A549 (cell line): Measurements from ENCODE around the gene MEOX1. TPM values are rescaled to one million over a fixed set of nuclear protein-coding genes. Genes with fewer than 3 reads are reported as not detected.
"Not testable (repeated sequence)": the region's sequence is repeated elsewhere in the genome, so short reads cannot be mapped to it uniquely, and the experiment has no call there.

ENCODE experiments used
- ATAC-seq, 2 experiments: fragments of 200-7000 bp in 1 of 2; fragments of >200 bp in 1 of 2; cut with Nextera tagmentation in 1 of 2; cut with Tn5 transposase in 1 of 2; 3 replicates each; pipeline versions ENCODE4 v1.8.0 to v1.9.1; 2018 to 2020; ENCODE audit warnings: mild to moderate bottlenecking in 1 of 2, moderate library complexity in 1 of 2
- CTCF ChIA-PET: fragments of 300-600 bp; sonication (Branson Sonifier 250); formaldehyde crosslinking; extraction: SDS; loops from one replicate; lab custom pipeline; 2021; ENCODE audit warnings: antibody characterized with exemption, inconsistent platforms; lab: Yijun Ruan, JAX
- POLR2A ChIA-PET: fragments of 350-600 bp; formaldehyde crosslinking; extraction: SDS; loops from one replicate; lab custom pipeline; 2021; ENCODE audit warnings: antibody characterized with exemption, inconsistent platforms; lab: Yijun Ruan, JAX
- DNase-seq, 2 experiments: peaks; one replicate each; pipeline versions ENCODE4 v3.0.0 to v3.0.0-alpha.2; 2011 to 2016; ENCODE audit warnings: low read depth in 1 of 2, low spot score in 1 of 2
- FAIRE-seq: peaks from 2 replicates; lab custom pipeline; 2011; peaks lifted over from hg19 to GRCh38; lab: Jason Lieb, UNC
- H3K27ac ChIP-seq, 2 experiments: fragments of >200 bp; sonication (Bioruptor Twin); formaldehyde crosslinking; 3 replicates each; pipeline ENCODE4 v1.5.1; 2016 to 2017
- H3K4me1 ChIP-seq: fragments of >200 bp; sonication (Bioruptor Twin); formaldehyde crosslinking; 3 replicates; pipeline ENCODE4 v1.6.1; 2016
- H3K4me2 ChIP-seq: fragments of >200 bp; sonication (Bioruptor Twin); formaldehyde crosslinking; 3 replicates; pipeline ENCODE4 v1.6.1; 2016
- H3K4me3 ChIP-seq: fragments of >200 bp; sonication (Bioruptor Twin); formaldehyde crosslinking; 3 replicates; pipeline ENCODE4 v1.5.1; 2016
- H3K9me3 ChIP-seq: fragments of >200 bp; sonication (Bioruptor Twin); formaldehyde crosslinking; 3 replicates; pipeline ENCODE4 v1.6.1; 2016
- BCL3 ChIP-seq: fragments of >200 bp; sonication (Bioruptor Twin); formaldehyde crosslinking; IDR thresholded peaks from 3 replicates; pipeline ENCODE4 v1.6.1; 2016
- CBX8 ChIP-seq: fragments of 200-600 bp; sonication (generic); IDR thresholded peaks from 2 replicates; pipeline ENCODE4 v1.6.1; 2016
- CEBPB ChIP-seq, 2 experiments: fragments of >200 bp in 1 of 2; sonication (Bioruptor Twin) in 1 of 2; formaldehyde crosslinking in 1 of 2; IDR thresholded peaks; 2 replicates each; pipeline ENCODE4 v1.6.1; 2012 to 2016
- CHD2 ChIP-seq: fragments of 150-350 bp; IDR thresholded peaks from 2 replicates; pipeline ENCODE4 v1.6.1; 2014; ENCODE audit warnings: low read length; ENCODE audit not compliant: partially characterized antibody
- CTCF ChIP-seq: fragments of >200 bp; sonication (Bioruptor Twin); formaldehyde crosslinking; IDR thresholded peaks from 3 replicates; pipeline ENCODE4 v1.5.1; 2016
- ELK1 ChIP-seq: fragments of 150-350 bp; IDR thresholded peaks from 2 replicates; pipeline ENCODE4 v1.6.1; 2014; ENCODE audit warnings: low read depth, mild to moderate bottlenecking, low read length
- EP300 ChIP-seq, 2 experiments: fragments of >200 bp; sonication (Bioruptor Twin); formaldehyde crosslinking; IDR thresholded peaks; 2 replicates in 1 of 2; 3 replicates in 1 of 2; pipeline ENCODE4 v1.6.1; 2016 to 2017
- FOSB ChIP-seq: fragments of 250-450 bp; sonication (Bioruptor Pico); IDR thresholded peaks from 2 replicates; pipeline ENCODE4 v1.5.0; 2020; ENCODE audit warnings: mild to moderate bottlenecking, moderate library complexity
- FOXS1 ChIP-seq: fragments of 250-450 bp; sonication (Bioruptor Pico); IDR thresholded peaks from 2 replicates; pipeline ENCODE4 v1.5.0; 2020; ENCODE audit warnings: mild to moderate bottlenecking, moderate library complexity
- HDAC2 ChIP-seq: fragments of 200-600 bp; sonication (generic); IDR thresholded peaks from 2 replicates; pipeline ENCODE4 v1.6.1; 2016
- HMGXB4 ChIP-seq: fragments of 250-450 bp; sonication (Bioruptor Pico); IDR thresholded peaks from 2 replicates; pipeline ENCODE4 v1.5.0; 2021; ENCODE audit warnings: mild to moderate bottlenecking, moderate library complexity, borderline replicate concordance
- HOXB5 ChIP-seq: fragments of 250-450 bp; sonication (Bioruptor Pico); IDR thresholded peaks from 2 replicates; pipeline ENCODE4 v1.5.0; 2020; ENCODE audit warnings: mild to moderate bottlenecking, moderate library complexity
- JUNB ChIP-seq: fragments of >200 bp; sonication (Bioruptor Twin); formaldehyde crosslinking; IDR thresholded peaks from 2 replicates; pipeline ENCODE4 v1.6.1; 2016
- KDM1A ChIP-seq: fragments of 200-600 bp; sonication (generic); IDR thresholded peaks from 2 replicates; pipeline ENCODE4 v1.6.1; 2016; ENCODE audit warnings: low read depth, mild to moderate bottlenecking
- MYC ChIP-seq: IDR thresholded peaks from 2 replicates; pipeline ENCODE4 v1.6.1; 2012; ENCODE audit warnings: mild to moderate bottlenecking, inconsistent platforms, low read length, improper control_type of control experiment, borderline replicate concordance
- NFE2L2 ChIP-seq: fragments of 150-350 bp; conservative IDR thresholded peaks from 2 replicates; pipeline ENCODE4 v1.6.1; 2014; ENCODE audit warnings: low read length
- NPAS2 ChIP-seq: fragments of 250-450 bp; sonication (Bioruptor Pico); IDR thresholded peaks from 2 replicates; pipeline ENCODE4 v1.8.0; 2022; ENCODE audit warnings: mild to moderate bottlenecking, moderate library complexity, borderline replicate concordance
- POLR2A ChIP-seq: IDR thresholded peaks from 2 replicates; pipeline ENCODE4 v1.6.1; 2012; ENCODE audit warnings: mild to moderate bottlenecking, low read length
- RAD21 ChIP-seq, 2 experiments: fragments of >200 bp in 1 of 2; sonication (Bioruptor Twin) in 1 of 2; formaldehyde crosslinking in 1 of 2; IDR thresholded peaks in 1 of 2; conservative IDR thresholded peaks in 1 of 2; 2 replicates in 1 of 2; 3 replicates in 1 of 2; pipeline ENCODE4 v1.6.1; 2012 to 2018; ENCODE audit warnings: inconsistent platforms in 1 of 2
- RARB ChIP-seq: fragments of 250-450 bp; sonication (Bioruptor Pico); IDR thresholded peaks from 2 replicates; pipeline ENCODE4 v1.8.0; 2021; ENCODE audit warnings: mild to moderate bottlenecking, moderate library complexity
- RFX5 ChIP-seq: fragments of 450-650 bp; IDR thresholded peaks from 2 replicates; pipeline ENCODE4 v1.7.1; 2014; ENCODE audit warnings: antibody characterized with exemption, mild to moderate bottlenecking, moderate library complexity
- RNF2 ChIP-seq: fragments of 200-600 bp; sonication (generic); IDR thresholded peaks from 2 replicates; pipeline ENCODE4 v1.6.1; 2016; ENCODE audit warnings: low read depth, mild to moderate bottlenecking, antibody characterized with exemption, moderate library complexity, borderline replicate concordance
- SMC3 ChIP-seq: fragments of >200 bp; sonication (Bioruptor Twin); formaldehyde crosslinking; IDR thresholded peaks from 3 replicates; pipeline ENCODE4 v1.6.1; 2018; ENCODE audit warnings: inconsistent platforms
- SREBF2 ChIP-seq: fragments of 450-650 bp; IDR thresholded peaks from 2 replicates; pipeline ENCODE4 v1.6.1; 2014; ENCODE audit warnings: mild to moderate bottlenecking, moderate library complexity
- ZC3H11A ChIP-seq: fragments of 450-650 bp; IDR thresholded peaks from 2 replicates; pipeline ENCODE4 v1.6.1; 2014; ENCODE audit warnings: antibody characterized with exemption, mild to moderate bottlenecking
- ZFP36 ChIP-seq: fragments of 450-650 bp; IDR thresholded peaks from 2 replicates; pipeline ENCODE4 v1.6.1; 2014; ENCODE audit warnings: borderline replicate concordance; ENCODE audit not compliant: partially characterized antibody
- WGBS: methylation state at CpG from one replicate; pipeline ENCODE4 v1.1.6; 2017; ENCODE audit errors: missing lambda C conversion rate; 5-methylcytosine and 5-hydroxymethylcytosine counted together
- polyA plus RNA-seq, 4 experiments: library from polyadenylated mRNA; depleted of rRNA in 3 of 4; stranded (reverse); fragments of >200 nt; fragmentation: RNase III in 1 of 4; extraction: RNeasy Plus Mini Kit Qiagen cat#74134 plus additional on column Dnase treatment in 1 of 4; gene quantifications; 2 replicates in 3 of 4; 3 replicates in 1 of 4; pipeline ENCODE4 v1.2.3, GENCODE V29; 2011 to 2017
- TF ChIP-seq, protein P1 (sequence below): fragments of 250-450 bp; sonication (Bioruptor Pico); IDR thresholded peaks from 2 replicates; pipeline ENCODE4 v1.5.0; 2020; ENCODE audit warnings: low read depth, mild to moderate bottlenecking, moderate library complexity
- TF ChIP-seq, protein P2 (sequence below): fragments of >200 bp; sonication (Bioruptor Twin); formaldehyde crosslinking; IDR thresholded peaks from 2 replicates; pipeline ENCODE4 v1.6.1; 2016

Gene MEOX1
- polyA plus RNA-seq, 2 of the 4 experiments (the other 2 are of a cell fraction), result not detected

GRCh38 chr17:43689131-43689530 lies 27.4 kb upstream of the MEOX1 start:
- Histone ChIP-seq H3K9me3 (no peaks in the 10 kb centered on the region), H3K4me3 (no peak overlapping the region), H3K4me1 (no peaks in the 10 kb centered on the region), H3K27ac (no peak overlapping the region), H3K4me2 (no peak overlapping the region)
- FAIRE-seq (no peak), ATAC-seq (no peak), DNase-seq (no peak)
- POLR2A ChIA-PET, result no interaction called here
- 71% methylated on average over 3 of the region's 3 CpGs for WGBS
- TF ChIP-seq CHD2, result no peak
- TF ChIP-seq HDAC2, result no peak
- TF ChIP-seq NFE2L2, result no peak
- no peak for TF ChIP-seq RFX5
- TF ChIP-seq SREBF2, result no peak
- no peak for TF ChIP-seq CTCF
- no peak for TF ChIP-seq NPAS2 (CRISPR knock-in tag)
- TF ChIP-seq ZFP36, result no peak
- TF ChIP-seq FOSB, result no peak
- TF ChIP-seq SMC3, result no peak
- TF ChIP-seq, protein P1, sequence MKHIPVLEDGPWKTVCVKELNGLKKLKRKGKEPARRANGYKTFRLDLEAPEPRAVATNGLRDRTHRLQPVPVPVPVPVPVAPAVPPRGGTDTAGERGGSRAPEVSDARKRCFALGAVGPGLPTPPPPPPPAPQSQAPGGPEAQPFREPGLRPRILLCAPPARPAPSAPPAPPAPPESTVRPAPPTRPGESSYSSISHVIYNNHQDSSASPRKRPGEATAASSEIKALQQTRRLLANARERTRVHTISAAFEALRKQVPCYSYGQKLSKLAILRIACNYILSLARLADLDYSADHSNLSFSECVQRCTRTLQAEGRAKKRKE (CRISPR knock-in tag), result no peak
- TF ChIP-seq RARB (CRISPR knock-in tag), result no peak
- no peak for TF ChIP-seq MYC
- no peak for TF ChIP-seq KDM1A
- no peak for TF ChIP-seq EP300 (IDR thresholded peaks at IDR 0.05)
- TF ChIP-seq JUNB, result no peak
- no peak for TF ChIP-seq POLR2A
- TF ChIP-seq CEBPB (IDR thresholded peaks at IDR 0.05), result no peak
- no peak for TF ChIP-seq FOXS1 (CRISPR knock-in tag)
- TF ChIP-seq BCL3, result no peak
- CTCF ChIA-PET, result interaction anchor here (0.7 to 18.5 kb wide), 7 partner anchors 9 to 221 kb away, joined by 3 to 257 read pairs (median 3); no protein-coding TSS in a partner anchor

- H3K4me2 ChIP-seq, ATAC-seq, FAIRE-seq, H3K27ac ChIP-seq, H3K4me1 ChIP-seq, POLR2A ChIA-PET, H3K9me3 ChIP-seq, H3K4me3 ChIP-seq, DNase-seq: not testable (repeated sequence)
- CTCF ChIA-PET, result interaction anchor here (0.8 to 18.5 kb wide), 3 partner anchors 14 to 128 kb away, joined by 4 to 257 read pairs (median 34); no protein-coding TSS in a partner anchor
- WGBS, result 80% methylated on average over 9 of the region's 9 CpGs
Measured at GRCh38 chr17:43686957-43687356, 25.2 kb upstream of the MEOX1 start.

DNA sequence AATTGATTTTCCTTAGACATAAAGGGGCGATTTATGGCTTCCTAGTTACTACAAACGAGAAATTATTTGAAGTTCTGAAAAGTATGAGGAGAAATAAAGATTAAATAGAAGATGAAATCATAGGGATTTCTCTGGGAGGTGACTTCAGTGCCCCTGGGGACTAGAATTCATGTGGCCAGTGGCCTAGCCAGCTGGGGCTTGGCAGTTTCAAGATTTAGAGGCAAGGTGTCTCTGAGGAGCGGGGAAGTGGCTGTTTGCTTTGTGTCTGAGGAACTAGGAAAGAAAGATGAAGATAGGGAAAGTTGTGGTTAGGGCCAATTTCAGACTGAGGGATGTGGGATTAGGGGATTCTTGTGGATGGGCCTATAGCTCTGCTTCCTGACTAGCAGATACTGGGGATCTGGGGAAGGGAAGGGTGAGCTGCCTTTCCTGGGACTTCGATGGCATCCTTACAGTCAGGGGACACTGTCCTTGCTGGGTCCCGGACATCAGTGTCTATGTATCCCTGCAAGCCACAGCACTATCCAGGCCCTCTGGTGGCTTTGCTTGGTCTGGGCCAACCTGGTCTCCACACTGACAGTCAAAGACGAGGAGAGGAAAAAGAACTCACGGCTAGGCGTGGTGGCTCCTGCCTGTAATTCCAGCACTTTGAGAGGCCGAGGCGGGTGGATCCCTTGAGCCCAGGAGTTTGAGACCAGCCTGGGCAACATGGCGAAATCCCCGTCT lies 22.4 kb upstream of the MEOX1 start:
- H3K27ac ChIP-seq, result no peak overlapping the region
- 84% methylated on average over 12 of the region's 12 CpGs for WGBS
- CTCF ChIA-PET, result interaction anchor here (0.9 to 18.5 kb wide), 6 partner anchors 11 to 200 kb away, joined by 3 to 257 read pairs (median 3); partner anchors contain the start of gene DHX8
- H3K4me2 ChIP-seq, result no peak overlapping the region
- H3K4me1 ChIP-seq, result peaks cover 9% of the 10 kb centered on the region; the same call in 2 of the 3 replicates
- DNase-seq (no peak), ATAC-seq (peak in 1 of 2 experiments; percentile 42; a peak in 4 of 6 replicates), FAIRE-seq (no peak)
- no peaks in the 10 kb centered on the region for H3K9me3 ChIP-seq
- no peak overlapping the region for H3K4me3 ChIP-seq
- POLR2A ChIA-PET, result no interaction called here
- no peak for TF ChIP-seq ELK1
- no peak for TF ChIP-seq ZC3H11A
- no peak for TF ChIP-seq NPAS2 (CRISPR knock-in tag)
- no peak for TF ChIP-seq POLR2A
- TF ChIP-seq CBX8, result no peak
- TF ChIP-seq RNF2, result no peak
- TF ChIP-seq, protein P2, sequence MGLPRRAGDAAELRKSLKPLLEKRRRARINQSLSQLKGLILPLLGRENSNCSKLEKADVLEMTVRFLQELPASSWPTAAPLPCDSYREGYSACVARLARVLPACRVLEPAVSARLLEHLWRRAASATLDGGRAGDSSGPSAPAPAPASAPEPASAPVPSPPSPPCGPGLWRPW, result no peak
- no peak for TF ChIP-seq HMGXB4
- TF ChIP-seq HOXB5 (CRISPR knock-in tag), result no peak
- TF ChIP-seq RAD21 (conservative IDR thresholded peaks at IDR 0.05 in 1 of 2, IDR thresholded peaks at IDR 0.05 in 1 of 2), result no peak
